Measurements from ENCODE around the gene KLHDC2.

DNA sequence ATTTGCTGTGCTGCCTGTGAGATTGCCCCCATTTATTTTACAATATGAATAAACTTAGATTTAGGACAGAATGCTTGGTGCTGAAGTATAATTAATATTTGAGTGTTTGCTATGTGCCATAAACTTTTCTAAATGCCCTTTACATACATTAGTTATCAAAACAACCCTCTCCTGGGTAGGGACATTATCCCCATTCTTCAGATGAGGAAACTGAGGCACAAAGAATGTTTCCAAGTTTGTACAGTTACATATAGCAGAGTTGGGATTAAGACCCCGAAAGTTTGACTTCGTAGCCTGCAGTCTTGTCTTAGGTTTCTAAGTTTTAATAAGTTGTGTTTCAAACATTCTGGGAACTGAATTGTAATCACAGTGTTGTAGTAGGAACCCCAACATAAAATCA lies 18.4 kb downstream of the KLHDC2 start:
- no peak for TF ChIP-seq CTCF (IDR thresholded peaks at IDR 0.05)
- TF ChIP-seq POLR2A (IDR thresholded peaks at IDR 0.05) = no peak

Data from prostate gland (tissue), 2 donors.